NT2/D1 (cell line): Measurements from ENCODE around the gene AFDN.

Experiments
- DNase-seq: peaks from one replicate; pipeline ENCODE4 v3.0.0-alpha.2; 2011; ENCODE audit warnings: low read depth, low spot score
- H3K27me3 ChIP-seq: 2 replicates; pipeline ENCODE4 v1.6.0; 2011; ENCODE audit warnings: mild to moderate bottlenecking; ENCODE audit not compliant: insufficient read length, insufficient read depth
- H3K36me3 ChIP-seq: 2 replicates; pipeline ENCODE4 v1.6.1; 2011; ENCODE audit warnings: mild to moderate bottlenecking, low read length, mixed read lengths; ENCODE audit not compliant: insufficient read depth, insufficient read length
- H3K4me1 ChIP-seq: 2 replicates; pipeline ENCODE4 v1.5.1; 2011; ENCODE audit not compliant: insufficient read depth, insufficient read length
- H3K4me3 ChIP-seq: 2 replicates; pipeline ENCODE4 v1.5.1; 2011; ENCODE audit warnings: low read depth; ENCODE audit not compliant: insufficient read length
- H3K9ac ChIP-seq: 2 replicates; pipeline ENCODE4 v1.6.0; 2011; ENCODE audit warnings: low read depth; ENCODE audit not compliant: insufficient read length
- H3K9me3 ChIP-seq: 2 replicates; pipeline ENCODE4 v1.5.1; 2011; ENCODE audit warnings: mild to moderate bottlenecking, low read length; ENCODE audit not compliant: insufficient read depth
- SUZ12 ChIP-seq: IDR thresholded peaks from 2 replicates; pipeline ENCODE4 v1.6.1; 2011; ENCODE audit not compliant: insufficient read length, insufficient read depth; ENCODE audit errors: extremely low read depth
- YY1 ChIP-seq: IDR thresholded peaks from 2 replicates; pipeline ENCODE4 v1.6.1; 2011; ENCODE audit not compliant: insufficient read length, insufficient read depth
- ZNF274 ChIP-seq: IDR thresholded peaks from 2 replicates; pipeline ENCODE4 v1.6.1; 2011; ENCODE audit warnings: mild to moderate bottlenecking, low read depth, low read length

AFDN gene

GRCh38 chr6:167812088-167812487, 14.6 kb upstream of the AFDN start:
- H3K4me1 ChIP-seq, result no peaks in the 10 kb centered on the region
- no peak overlapping the region for H3K4me3 ChIP-seq
- H3K9ac ChIP-seq, result no peak overlapping the region
- no peaks in the 10 kb centered on the region for H3K9me3 ChIP-seq
- TF ChIP-seq ZNF274, result no peak
- TF ChIP-seq YY1, result no peak
- TF ChIP-seq SUZ12, result no peak
- DNase-seq, result no peak
- H3K36me3 ChIP-seq, result no peaks in the 10 kb centered on the region
- no peaks in the 10 kb centered on the region for H3K27me3 ChIP-seq

- Histone ChIP-seq H3K4me3 (no peak overlapping the region), H3K9ac (no peak overlapping the region), H3K4me1 (no peaks in the 10 kb centered on the region), H3K36me3 (no peaks in the 10 kb centered on the region), H3K27me3 (no peaks in the 10 kb centered on the region), H3K9me3 (no peaks in the 10 kb centered on the region)
- TF ChIP-seq SUZ12 (no peak), YY1 (no peak), ZNF274 (no peak)
- DNase-seq, result no peak
Observed at GRCh38 chr6:167815296-167815980, 11.3 kb upstream of the AFDN start.

GRCh38 chr6:167817016-167817415, 9.7 kb upstream of the AFDN start:
- Histone ChIP-seq H3K36me3 (no peaks in the 10 kb centered on the region), H3K9ac (no peak overlapping the region), H3K27me3 (no peaks in the 10 kb centered on the region), H3K9me3 (no peaks in the 10 kb centered on the region), H3K4me3 (no peak overlapping the region), H3K4me1 (no peaks in the 10 kb centered on the region)
- DNase-seq, result no peak
- no peak for TF ChIP-seq YY1

- H3K4me1 ChIP-seq, result no peaks in the 10 kb centered on the region
- no peak for DNase-seq
- TF ChIP-seq SUZ12, result no peak
- TF ChIP-seq ZNF274, result no peak
- TF ChIP-seq YY1, result no peak
- no peak overlapping the region for H3K4me3 ChIP-seq
- no peaks in the 10 kb centered on the region for H3K36me3 ChIP-seq
- no peaks in the 10 kb centered on the region for H3K27me3 ChIP-seq
- no peaks in the 10 kb centered on the region for H3K9me3 ChIP-seq
- H3K9ac ChIP-seq, result no peak overlapping the region
Observed at GRCh38 chr6:167817729-167818128, 9.0 kb upstream of the AFDN start.

GRCh38 chr6:167819576-167819975, 7.1 kb upstream of the AFDN start:
- no peaks in the 10 kb centered on the region for H3K9me3 ChIP-seq
- H3K9ac ChIP-seq, result no peak overlapping the region
- no peaks in the 10 kb centered on the region for H3K27me3 ChIP-seq
- TF ChIP-seq YY1 (no peak), ZNF274 (no peak), SUZ12 (no peak)
- H3K4me3 ChIP-seq, result no peak overlapping the region
- H3K4me1 ChIP-seq, result no peaks in the 10 kb centered on the region
- peaks cover 3% of the 10 kb centered on the region for H3K36me3 ChIP-seq
- no peak for DNase-seq

- Histone ChIP-seq H3K9ac (no peak overlapping the region), H3K27me3 (no peaks in the 10 kb centered on the region), H3K4me1 (no peaks in the 10 kb centered on the region), H3K9me3 (no peaks in the 10 kb centered on the region), H3K36me3 (peaks cover 3% of the 10 kb centered on the region), H3K4me3 (no peak overlapping the region)
- DNase-seq, result no peak
- TF ChIP-seq SUZ12 (no peak), YY1 (no peak), ZNF274 (no peak)
Observed at GRCh38 chr6:167820681-167821080, 6.0 kb upstream of the AFDN start.

GRCh38 chr6:167824591-167825331, 1.9 kb upstream of the AFDN start:
- H3K9ac ChIP-seq, result peak overlapping the region; percentile 87
- peaks cover 3% of the 10 kb centered on the region for H3K36me3 ChIP-seq
- H3K27me3 ChIP-seq, result no peaks in the 10 kb centered on the region
- TF ChIP-seq SUZ12, result no peak
- no peak for TF ChIP-seq ZNF274
- TF ChIP-seq YY1, result no peak
- DNase-seq, result no peak
- H3K4me1 ChIP-seq, result no peaks in the 10 kb centered on the region
- no peak overlapping the region for H3K4me3 ChIP-seq
- H3K9me3 ChIP-seq, result no peaks in the 10 kb centered on the region
